ENCODE data around the gene CCDC24.

Gene CCDC24

GRCh38 chr1:43993206-43993914, 2.0 kb downstream of the CCDC24 start:
- H3K36me3 ChIP-seq (replicated peaks; ENCODE audit: insufficient read depth, low read length): no peaks in the 10 kb centered on the region
- TF ChIP-seq EZH2phosphoT487 (IDR thresholded peaks at IDR 0.05; ENCODE audit: low read length) (no peak), EZH2 (optimal IDR thresholded peaks at IDR 0.05; ENCODE audit: low read depth, low read length) (no peak), CTCF (IDR thresholded peaks at IDR 0.05; ENCODE audit: low read length) (no peak)
- no peak overlapping the region for H3K4me3 ChIP-seq (ENCODE audit: low read length)
- no peak for DNase-seq
- H3F3A ChIP-seq (ENCODE audit: insufficient read depth, low read length): peaks cover 16% of the 10 kb centered on the region
- H3K9me3 ChIP-seq (replicated peaks; ENCODE audit: insufficient read depth, low read length): no peaks in the 10 kb centered on the region
- H3K9ac ChIP-seq (ENCODE audit: low read length): no peak overlapping the region
- H2AFZ ChIP-seq (ENCODE audit: low read length): no peak overlapping the region
- H4K20me1 ChIP-seq (ENCODE audit: insufficient read depth, low read length): no peaks in the 10 kb centered on the region
- H3K9me2 ChIP-seq (replicated peaks; ENCODE audit: insufficient read depth, low read length): no peaks in the 10 kb centered on the region
- H3K27ac ChIP-seq (ENCODE audit: low read length): no peak overlapping the region
- peaks cover 17% of the 10 kb centered on the region for H3K4me1 ChIP-seq (ENCODE audit: low read length)
- no peak overlapping the region for H3K4me2 ChIP-seq (ENCODE audit: low read depth, low read length)
- H3K79me2 ChIP-seq (ENCODE audit: low read length): no peaks in the 10 kb centered on the region
- H3K27me3 ChIP-seq (replicated peaks; ENCODE audit: insufficient read depth, low read length): no peaks in the 10 kb centered on the region

GRCh38 chr1:43994071-43994470, 2.7 kb downstream of the CCDC24 start:
- Histone ChIP-seq H3K4me1 (ENCODE audit: low read length) (peaks cover 17% of the 10 kb centered on the region), H3K9me2 (replicated peaks; ENCODE audit: insufficient read depth, low read length) (no peaks in the 10 kb centered on the region), H3K9ac (ENCODE audit: low read length) (no peak overlapping the region), H3K27ac (ENCODE audit: low read length) (no peak overlapping the region), H3F3A (ENCODE audit: insufficient read depth, low read length) (peaks cover 16% of the 10 kb centered on the region), H4K20me1 (ENCODE audit: insufficient read depth, low read length) (no peaks in the 10 kb centered on the region), H3K36me3 (replicated peaks; ENCODE audit: insufficient read depth, low read length) (no peaks in the 10 kb centered on the region), H2AFZ (ENCODE audit: low read length) (no peak overlapping the region), H3K27me3 (replicated peaks; ENCODE audit: insufficient read depth, low read length) (no peaks in the 10 kb centered on the region), H3K4me2 (ENCODE audit: low read depth, low read length) (no peak overlapping the region), H3K4me3 (ENCODE audit: low read length) (no peak overlapping the region), H3K9me3 (replicated peaks; ENCODE audit: insufficient read depth, low read length) (no peaks in the 10 kb centered on the region), H3K79me2 (ENCODE audit: low read length) (no peaks in the 10 kb centered on the region)
- no peak for DNase-seq
- no peak for TF ChIP-seq EZH2 (optimal IDR thresholded peaks at IDR 0.05; ENCODE audit: low read depth, low read length)
- no peak for TF ChIP-seq EZH2phosphoT487 (IDR thresholded peaks at IDR 0.05; ENCODE audit: low read length)
- TF ChIP-seq CTCF (IDR thresholded peaks at IDR 0.05; ENCODE audit: low read length): no peak

- Histone ChIP-seq H3K36me3 (replicated peaks; ENCODE audit: insufficient read depth, low read length) (no peaks in the 10 kb centered on the region), H3K27me3 (replicated peaks; ENCODE audit: insufficient read depth, low read length) (no peaks in the 10 kb centered on the region), H3K4me2 (ENCODE audit: low read depth, low read length) (no peak overlapping the region), H3F3A (ENCODE audit: insufficient read depth, low read length) (peaks cover 16% of the 10 kb centered on the region), H3K4me3 (ENCODE audit: low read length) (no peak overlapping the region), H3K9me3 (replicated peaks; ENCODE audit: insufficient read depth, low read length) (no peaks in the 10 kb centered on the region), H3K79me2 (ENCODE audit: low read length) (no peaks in the 10 kb centered on the region), H3K27ac (ENCODE audit: low read length) (no peak overlapping the region), H2AFZ (ENCODE audit: low read length) (no peak overlapping the region), H4K20me1 (ENCODE audit: insufficient read depth, low read length) (no peaks in the 10 kb centered on the region), H3K9ac (ENCODE audit: low read length) (no peak overlapping the region), H3K4me1 (ENCODE audit: low read length) (peaks cover 17% of the 10 kb centered on the region), H3K9me2 (replicated peaks; ENCODE audit: insufficient read depth, low read length) (no peaks in the 10 kb centered on the region)
- TF ChIP-seq EZH2 (optimal IDR thresholded peaks at IDR 0.05; ENCODE audit: low read depth, low read length): no peak
- TF ChIP-seq EZH2phosphoT487 (IDR thresholded peaks at IDR 0.05; ENCODE audit: low read length): no peak
- peak; percentile 31 for TF ChIP-seq CTCF (IDR thresholded peaks at IDR 0.05; ENCODE audit: low read length)
- peak; percentile 22 for DNase-seq
Observed at GRCh38 chr1:43994794-43995790, 3.7 kb downstream of the CCDC24 start.

Data from MM.1S (cell line).